Measurements from ENCODE around the gene TET2.
A peak's percentile ranks its signal among the peaks of the same experiment; 100 is the strongest.

TET2 gene

GRCh38 chr4:105267280-105267679, 120.6 kb downstream of the TET2 start:
- Histone ChIP-seq H3K27ac (no peak overlapping the region), H3K4me3 (ENCODE audit: low read depth in 1 of 2, low read length in 1 of 2) (no peak overlapping the region), H3K36me3 (peaks cover 76% of the 10 kb centered on the region), H3K4me1 (ENCODE audit: control insufficient read depth in 1 of 2, insufficient read depth in 1 of 2, low read depth in 1 of 2, low read length in 1 of 2) (no peaks in the 10 kb centered on the region), H3K27me3 (no peaks in the 10 kb centered on the region), H3K9me3 (no peaks in the 10 kb centered on the region)
- no peak for TF ChIP-seq CTCF (IDR thresholded peaks at IDR 0.05)

GRCh38 chr4:105272002-105272401, 125.3 kb downstream of the TET2 start:
- Histone ChIP-seq H3K4me3 (ENCODE audit: low read depth in 1 of 2, low read length in 1 of 2) (no peak overlapping the region), H3K27me3 (no peaks in the 10 kb centered on the region), H3K4me1 (ENCODE audit: control insufficient read depth in 1 of 2, insufficient read depth in 1 of 2, low read depth in 1 of 2, low read length in 1 of 2) (no peaks in the 10 kb centered on the region), H3K36me3 (peaks cover 87% of the 10 kb centered on the region), H3K9me3 (no peaks in the 10 kb centered on the region), H3K27ac (peak overlapping the region; percentile 21)
- TF ChIP-seq CTCF (IDR thresholded peaks at IDR 0.05), result no peak

GRCh38 chr4:105273230-105273629, 126.6 kb downstream of the TET2 start:
- Histone ChIP-seq H3K27ac (no peak overlapping the region), H3K4me1 (ENCODE audit: control insufficient read depth in 1 of 2, insufficient read depth in 1 of 2, low read depth in 1 of 2, low read length in 1 of 2) (no peaks in the 10 kb centered on the region), H3K36me3 (peaks cover 95% of the 10 kb centered on the region), H3K27me3 (no peaks in the 10 kb centered on the region), H3K4me3 (ENCODE audit: low read depth in 1 of 2, low read length in 1 of 2) (no peak overlapping the region), H3K9me3 (no peaks in the 10 kb centered on the region)
- TF ChIP-seq CTCF (IDR thresholded peaks at IDR 0.05), result no peak

GRCh38 chr4:105274090-105274489, 127.4 kb downstream of the TET2 start:
- TF ChIP-seq CTCF (IDR thresholded peaks at IDR 0.05), result no peak
- H3K27ac ChIP-seq, result peak overlapping the region; percentile 1
- H3K9me3 ChIP-seq, result no peaks in the 10 kb centered on the region
- no peak overlapping the region for H3K4me3 ChIP-seq (ENCODE audit: low read depth in 1 of 2, low read length in 1 of 2)
- no peaks in the 10 kb centered on the region for H3K4me1 ChIP-seq (ENCODE audit: control insufficient read depth in 1 of 2, insufficient read depth in 1 of 2, low read depth in 1 of 2, low read length in 1 of 2)
- no peaks in the 10 kb centered on the region for H3K27me3 ChIP-seq
- peaks cover 87% of the 10 kb centered on the region for H3K36me3 ChIP-seq

- Histone ChIP-seq H3K36me3 (peaks cover 83% of the 10 kb centered on the region), H3K27ac (peak overlapping the region; percentile 1), H3K4me3 (ENCODE audit: low read depth in 1 of 2, low read length in 1 of 2) (no peak overlapping the region), H3K9me3 (no peaks in the 10 kb centered on the region), H3K27me3 (no peaks in the 10 kb centered on the region), H3K4me1 (ENCODE audit: control insufficient read depth in 1 of 2, insufficient read depth in 1 of 2, low read depth in 1 of 2, low read length in 1 of 2) (no peaks in the 10 kb centered on the region)
- no peak for TF ChIP-seq CTCF (IDR thresholded peaks at IDR 0.05)
Observed at GRCh38 chr4:105274504-105274903, 127.8 kb downstream of the TET2 start.

Measured in neutrophil (primary cell).